Activated B cell treated with CpG ODN at 0.5 μM for 24 hours (primary cell): ENCODE data around the gene LAS1L. TPM values are rescaled to one million over a fixed set of nuclear protein-coding genes. Genes with fewer than 3 reads are reported as not detected.
"Not testable (repeated sequence)": the region's sequence is repeated elsewhere in the genome, so short reads cannot be mapped to it uniquely, and the experiment has no call there.

ENCODE experiments used
- ATAC-seq: fragments of 200-7000 bp; cut with Tn5 transposase; one replicate; pipeline ENCODE4 v1.10.0; 2021; ENCODE audit warnings: low read depth, mild to moderate bottlenecking, moderate library complexity
- CTCF ChIA-PET: fragments of 350-600 bp; sonication (Branson Sonifier 250); formaldehyde crosslinking; loops from one replicate; lab custom pipeline; 2021; ENCODE audit warnings: antibody characterized with exemption; lab: Charles Lee
- POLR2A ChIA-PET: fragments of 350-600 bp; sonication (Branson Sonifier 250); formaldehyde crosslinking; loops from one replicate; lab custom pipeline; 2021; ENCODE audit warnings: antibody characterized with exemption; lab: Charles Lee
- DNase-seq: peaks from one replicate; pipeline ENCODE4 v3.0.0; 2022
- H3K27ac Mint-ChIP-seq: one replicate; pipeline ENCODE4 v1.8.0; 2020; ENCODE audit warnings: mixed read lengths
- H3K27me3 Mint-ChIP-seq: one replicate; pipeline ENCODE4 v1.8.0; 2021; ENCODE audit warnings: mixed read lengths
- H3K36me3 Mint-ChIP-seq: one replicate; pipeline ENCODE4 v1.8.0; 2021; ENCODE audit warnings: low read depth, mixed read lengths
- H3K4me1 Mint-ChIP-seq: one replicate; pipeline ENCODE4 v1.8.0; 2021; ENCODE audit warnings: mixed read lengths
- H3K4me3 Mint-ChIP-seq: one replicate; pipeline ENCODE4 v1.8.0; 2020; ENCODE audit warnings: mild to moderate bottlenecking, mixed read lengths
- H3K9me3 Mint-ChIP-seq: one replicate; pipeline ENCODE4 v1.8.0; 2020; ENCODE audit warnings: mixed read lengths
- intact Hi-C: fragments of 100-400 bp; cut with micrococcal nuclease; formaldehyde crosslinking; loops from one replicate; pipeline ENCODE4 v1.15.1; 2024
- total RNA-seq: library from RNA; stranded (reverse); gene quantifications from 2 replicates; pipeline ENCODE4 v1.2.3, GENCODE V29; 2022
- TF ChIP-seq, protein P1 (sequence below): fragments of 200-600 bp; IDR thresholded peaks from one replicate; pipeline ENCODE4 v1.8.0; 2022; ENCODE audit warnings: antibody characterized with exemption, mild to moderate bottlenecking

LAS1L gene
- total RNA-seq, 1 donor from 2014 or later = 54.0 TPM

DNA sequence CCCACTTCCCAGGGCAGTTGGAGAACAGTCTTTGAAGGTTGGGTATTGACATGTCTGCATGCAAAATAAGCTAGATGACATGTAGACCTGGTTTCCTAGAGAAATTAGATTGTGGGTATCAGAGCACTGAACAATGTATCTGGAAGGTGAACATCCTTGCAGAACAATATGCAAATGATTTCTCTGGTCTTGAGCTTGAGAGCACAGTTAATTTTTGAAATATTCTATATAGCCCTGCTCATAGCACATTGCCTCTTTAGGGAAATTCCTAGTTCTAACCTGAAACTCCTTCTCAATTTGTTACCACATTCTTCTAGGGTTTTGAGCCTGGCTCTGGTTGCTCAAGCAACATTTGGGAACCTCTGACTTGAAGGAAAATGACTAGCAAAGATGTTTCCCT, 41.6 kb upstream of the LAS1L start:
- Mint-ChIP-seq H3K27ac (no peak overlapping the region), H3K36me3 (no peaks in the 10 kb centered on the region), H3K9me3 (no peaks in the 10 kb centered on the region), H3K27me3 (no peaks in the 10 kb centered on the region), H3K4me3 (no peak overlapping the region), H3K4me1 (no peaks in the 10 kb centered on the region)
- no peak for ATAC-seq
- ChIA-PET POLR2A (no interaction called here), CTCF (no interaction called here)
- TF ChIP-seq, protein P1, sequence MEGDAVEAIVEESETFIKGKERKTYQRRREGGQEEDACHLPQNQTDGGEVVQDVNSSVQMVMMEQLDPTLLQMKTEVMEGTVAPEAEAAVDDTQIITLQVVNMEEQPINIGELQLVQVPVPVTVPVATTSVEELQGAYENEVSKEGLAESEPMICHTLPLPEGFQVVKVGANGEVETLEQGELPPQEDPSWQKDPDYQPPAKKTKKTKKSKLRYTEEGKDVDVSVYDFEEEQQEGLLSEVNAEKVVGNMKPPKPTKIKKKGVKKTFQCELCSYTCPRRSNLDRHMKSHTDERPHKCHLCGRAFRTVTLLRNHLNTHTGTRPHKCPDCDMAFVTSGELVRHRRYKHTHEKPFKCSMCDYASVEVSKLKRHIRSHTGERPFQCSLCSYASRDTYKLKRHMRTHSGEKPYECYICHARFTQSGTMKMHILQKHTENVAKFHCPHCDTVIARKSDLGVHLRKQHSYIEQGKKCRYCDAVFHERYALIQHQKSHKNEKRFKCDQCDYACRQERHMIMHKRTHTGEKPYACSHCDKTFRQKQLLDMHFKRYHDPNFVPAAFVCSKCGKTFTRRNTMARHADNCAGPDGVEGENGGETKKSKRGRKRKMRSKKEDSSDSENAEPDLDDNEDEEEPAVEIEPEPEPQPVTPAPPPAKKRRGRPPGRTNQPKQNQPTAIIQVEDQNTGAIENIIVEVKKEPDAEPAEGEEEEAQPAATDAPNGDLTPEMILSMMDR = no peak
- no peak for DNase-seq
- intact Hi-C loops = no loop called here

DNA sequence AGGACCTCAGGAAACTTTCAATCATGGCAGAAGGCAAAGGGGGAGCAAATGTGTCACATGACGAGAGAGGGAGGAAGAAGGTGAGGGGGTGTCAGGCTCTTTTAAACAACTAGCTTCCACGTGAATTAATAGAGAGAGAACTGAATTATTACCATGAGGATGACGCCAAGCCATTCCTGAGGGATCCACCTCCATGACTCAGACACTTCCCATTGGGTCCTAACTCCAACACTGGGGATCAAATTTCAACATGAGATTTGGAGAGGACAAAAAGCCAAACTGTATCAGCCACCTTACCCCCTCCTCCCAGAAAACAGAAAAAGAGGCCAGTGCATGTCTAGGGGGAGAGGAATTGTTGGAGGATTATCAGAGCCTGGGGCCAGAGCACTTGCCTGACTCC, 40.4 kb upstream of the LAS1L start:
- ATAC-seq (no peak), DNase-seq (no peak)
- Mint-ChIP-seq H3K27ac (no peak overlapping the region), H3K4me3 (no peak overlapping the region), H3K36me3 (no peaks in the 10 kb centered on the region), H3K9me3 (no peaks in the 10 kb centered on the region), H3K4me1 (no peaks in the 10 kb centered on the region), H3K27me3 (no peaks in the 10 kb centered on the region)
- intact Hi-C loops = no loop called here
- ChIA-PET CTCF (no interaction called here), POLR2A (no interaction called here)
- TF ChIP-seq, protein P1 = no peak

DNA sequence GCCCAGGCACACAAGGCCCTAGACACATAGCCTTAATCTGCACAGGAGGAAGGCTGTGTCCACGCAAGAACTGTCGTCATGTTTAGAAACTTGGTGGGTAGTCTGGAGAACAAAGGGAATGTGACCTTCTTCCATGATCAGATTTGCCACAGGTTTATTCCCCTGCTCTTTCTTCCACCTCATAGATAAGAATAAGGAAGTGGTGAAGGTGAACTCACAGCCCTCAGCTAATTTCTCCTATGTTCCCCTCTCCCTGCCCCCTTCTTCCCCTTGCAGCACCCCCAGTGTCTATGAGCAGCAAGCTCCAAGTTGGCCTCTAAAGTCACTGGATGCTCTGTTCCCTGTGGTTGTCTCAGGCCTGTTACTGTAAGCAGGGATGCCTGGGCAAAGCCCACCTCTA, 39.8 kb upstream of the LAS1L start:
- Mint-ChIP-seq H3K27ac (no peak overlapping the region), H3K4me1 (no peaks in the 10 kb centered on the region), H3K4me3 (no peak overlapping the region), H3K9me3 (no peaks in the 10 kb centered on the region), H3K27me3 (peaks cover 3% of the 10 kb centered on the region), H3K36me3 (no peaks in the 10 kb centered on the region)
- DNase-seq = no peak
- POLR2A ChIA-PET = no interaction called here
- no peak for ATAC-seq
- TF ChIP-seq, protein P1 = no peak
- CTCF ChIA-PET = no interaction called here
- intact Hi-C loops = no loop called here

DNA sequence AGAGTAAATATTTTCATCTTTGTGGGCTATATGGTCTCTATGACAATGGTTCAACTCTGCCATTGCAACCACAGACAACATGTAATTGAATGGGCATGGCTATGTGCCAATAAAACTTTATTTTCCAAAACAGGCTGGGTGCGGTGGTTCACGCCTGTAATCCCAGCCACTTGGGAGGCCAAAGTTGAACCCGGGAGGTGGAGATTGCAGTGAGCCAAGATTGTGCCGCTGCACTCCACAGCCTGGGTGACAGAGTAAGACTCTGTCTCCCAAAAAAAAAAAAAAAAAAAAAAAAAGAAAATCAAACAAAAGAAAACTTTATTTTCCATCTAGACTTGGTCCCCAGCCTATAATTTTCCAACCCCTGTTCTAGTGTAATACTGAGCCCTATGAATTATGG, 38.4 kb upstream of the LAS1L start:
- Mint-ChIP-seq H3K27me3 (peaks cover 4% of the 10 kb centered on the region), H3K9me3 (no peaks in the 10 kb centered on the region), H3K4me3 (no peak overlapping the region), H3K36me3 (no peaks in the 10 kb centered on the region), H3K4me1 (no peaks in the 10 kb centered on the region), H3K27ac (no peak overlapping the region)
- DNase-seq = no peak
- ChIA-PET CTCF (no interaction called here), POLR2A (no interaction called here)
- TF ChIP-seq, protein P1 = no peak
- intact Hi-C loops = no loop called here
- ATAC-seq = no peak

DNA sequence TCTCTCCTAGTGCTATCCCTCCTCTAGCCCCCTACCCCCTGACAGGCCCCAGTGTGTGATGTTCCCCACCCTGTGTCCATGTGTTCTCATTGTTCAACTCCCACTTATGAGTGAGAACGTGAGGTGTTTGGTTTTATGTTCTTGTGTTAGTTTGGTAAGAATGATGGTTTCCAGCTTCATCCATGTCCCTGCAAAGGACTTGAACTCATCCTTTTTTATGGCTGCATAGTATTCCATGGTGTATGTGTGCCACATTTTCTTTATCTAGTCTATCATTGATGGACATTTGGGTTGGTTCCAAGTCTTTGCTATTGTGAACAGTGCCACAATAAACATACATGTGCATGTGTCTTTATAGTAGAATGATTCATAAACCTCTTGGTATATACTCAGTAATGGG, 28.3 kb upstream of the LAS1L start:
- H3K27me3 Mint-ChIP-seq, CTCF ChIA-PET, H3K9me3 Mint-ChIP-seq, H3K4me1 Mint-ChIP-seq, DNase-seq, ATAC-seq, H3K4me3 Mint-ChIP-seq, H3K27ac Mint-ChIP-seq, POLR2A ChIA-PET, H3K36me3 Mint-ChIP-seq, intact Hi-C loops: not testable (repeated sequence)
